DND-41 (cell line): ENCODE data around the gene CLINT1.

Experiments
- ATAC-seq: fragments of 200-7000 bp; cut with Tn5 transposase; 3 replicates; pipeline ENCODE4 v1.9.1; 2021; ENCODE audit warnings: low read depth; ENCODE audit not compliant: insufficient read depth
- DNase-seq: peaks from one replicate; pipeline ENCODE4 v3.0.0-alpha.2; 2020
- H2AFZ ChIP-seq: 2 replicates; pipeline ENCODE4 v1.6.0; 2012; ENCODE audit warnings: low read depth, low read length
- H3K27ac ChIP-seq: 2 replicates; pipeline ENCODE4 v1.5.1; 2012; ENCODE audit warnings: low read length, inconsistent platforms
- H3K27me3 ChIP-seq: fragments of 200-600 bp; sonication (generic); 2 replicates; pipeline ENCODE4 v1.6.0; 2012; ENCODE audit warnings: low read length, mild to moderate bottlenecking, inconsistent platforms; ENCODE audit not compliant: insufficient read depth, poor library complexity
- H3K36me3 ChIP-seq: 2 replicates; pipeline ENCODE4 v1.5.1; 2012; ENCODE audit warnings: low read length, inconsistent platforms; ENCODE audit not compliant: insufficient read depth
- H3K4me1 ChIP-seq: 2 replicates; pipeline ENCODE4 v1.5.1; 2012; ENCODE audit warnings: mild to moderate bottlenecking, low read length; ENCODE audit not compliant: insufficient read depth
- H3K4me2 ChIP-seq: 2 replicates; pipeline ENCODE4 v1.6.0; 2012; ENCODE audit warnings: mild to moderate bottlenecking, moderate library complexity, low read length, inconsistent platforms; ENCODE audit not compliant: insufficient read depth
- H3K4me3 ChIP-seq, 2 experiments: fragments of 200-600 bp in 1 of 2; shearing (Covaris generic) in 1 of 2; 2 replicates each; pipeline ENCODE4 v1.5.1; 2012 to 2016; ENCODE audit warnings: inconsistent platforms in 2 of 2, low read length in 2 of 2, mild to moderate bottlenecking in 2 of 2, low read depth in 1 of 2, moderate library complexity in 1 of 2
- H3K79me2 ChIP-seq: 2 replicates; pipeline ENCODE4 v1.6.0; 2012; ENCODE audit warnings: low read length, inconsistent platforms; ENCODE audit not compliant: insufficient read depth
- H3K9ac ChIP-seq: 2 replicates; pipeline ENCODE4 v1.6.0; 2012; ENCODE audit warnings: low read depth, mild to moderate bottlenecking, inconsistent platforms, low read length, moderate library complexity
- H3K9me3 ChIP-seq: 2 replicates; pipeline ENCODE4 v1.5.1; 2012; ENCODE audit warnings: low read length, moderate library complexity, mild to moderate bottlenecking, inconsistent platforms; ENCODE audit not compliant: insufficient read depth, severe bottlenecking
- H4K20me1 ChIP-seq: 2 replicates; pipeline ENCODE4 v1.6.0; 2012; ENCODE audit warnings: low read length; ENCODE audit not compliant: insufficient read depth
- EZH2 ChIP-seq: IDR thresholded peaks from 3 replicates; pipeline ENCODE4 v1.6.1; 2012; ENCODE audit warnings: borderline replicate concordance, low read depth, mild to moderate bottlenecking, moderate library complexity, low read length, inconsistent platforms; ENCODE audit not compliant: severe bottlenecking
- TF ChIP-seq, protein P1 (sequence below): IDR thresholded peaks from 2 replicates; pipeline ENCODE4 v1.5.1; 2012; ENCODE audit warnings: borderline replicate concordance, low read length, moderate library complexity, mild to moderate bottlenecking; ENCODE audit not compliant: poor library complexity, severe bottlenecking; ENCODE audit errors: extremely low read depth

Gene CLINT1

DNA sequence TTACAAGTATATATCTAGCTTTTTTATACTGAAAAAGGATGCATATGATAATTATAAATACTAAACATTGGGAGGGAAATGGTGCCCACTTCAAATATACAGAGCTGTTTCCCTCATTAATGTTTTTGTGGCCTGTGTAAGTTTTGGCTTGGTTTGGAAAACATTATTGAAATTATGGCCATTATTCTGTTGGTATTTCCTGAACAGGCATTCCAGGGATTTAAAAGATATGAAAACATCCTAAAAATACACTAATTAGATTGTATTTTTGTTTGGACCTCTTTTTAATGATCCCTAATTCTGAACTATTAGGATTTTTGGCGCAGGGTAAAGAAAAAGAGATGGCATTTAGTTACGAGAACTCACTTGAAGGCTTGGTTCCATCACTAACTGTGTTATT lies 50.9 kb downstream of the CLINT1 start:
- 0 out of 2 replicates have a peak, but pooled peaks cover 3% of the 10 kb centered on the region for H4K20me1 ChIP-seq
- no peak overlapping the region for H3K9ac ChIP-seq
- DNase-seq (no peak), ATAC-seq (no peak)
- H3K4me2 ChIP-seq, result no peak overlapping the region
- no peak overlapping the region for H3K27ac ChIP-seq
- no peaks in the 10 kb centered on the region for H3K4me1 ChIP-seq
- peaks cover 92% of the 10 kb centered on the region for H3K36me3 ChIP-seq
- no peak overlapping the region for H3K4me3 ChIP-seq
- TF ChIP-seq, protein P1, sequence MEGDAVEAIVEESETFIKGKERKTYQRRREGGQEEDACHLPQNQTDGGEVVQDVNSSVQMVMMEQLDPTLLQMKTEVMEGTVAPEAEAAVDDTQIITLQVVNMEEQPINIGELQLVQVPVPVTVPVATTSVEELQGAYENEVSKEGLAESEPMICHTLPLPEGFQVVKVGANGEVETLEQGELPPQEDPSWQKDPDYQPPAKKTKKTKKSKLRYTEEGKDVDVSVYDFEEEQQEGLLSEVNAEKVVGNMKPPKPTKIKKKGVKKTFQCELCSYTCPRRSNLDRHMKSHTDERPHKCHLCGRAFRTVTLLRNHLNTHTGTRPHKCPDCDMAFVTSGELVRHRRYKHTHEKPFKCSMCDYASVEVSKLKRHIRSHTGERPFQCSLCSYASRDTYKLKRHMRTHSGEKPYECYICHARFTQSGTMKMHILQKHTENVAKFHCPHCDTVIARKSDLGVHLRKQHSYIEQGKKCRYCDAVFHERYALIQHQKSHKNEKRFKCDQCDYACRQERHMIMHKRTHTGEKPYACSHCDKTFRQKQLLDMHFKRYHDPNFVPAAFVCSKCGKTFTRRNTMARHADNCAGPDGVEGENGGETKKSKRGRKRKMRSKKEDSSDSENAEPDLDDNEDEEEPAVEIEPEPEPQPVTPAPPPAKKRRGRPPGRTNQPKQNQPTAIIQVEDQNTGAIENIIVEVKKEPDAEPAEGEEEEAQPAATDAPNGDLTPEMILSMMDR, result no peak
- no peak for TF ChIP-seq EZH2
- no peak overlapping the region for H2AFZ ChIP-seq
- H3K79me2 ChIP-seq, result peaks cover 2% of the 10 kb centered on the region; the same call in 1 of the 2 replicates
- no peaks in the 10 kb centered on the region for H3K27me3 ChIP-seq
- H3K9me3 ChIP-seq, result no peaks in the 10 kb centered on the region

DNA sequence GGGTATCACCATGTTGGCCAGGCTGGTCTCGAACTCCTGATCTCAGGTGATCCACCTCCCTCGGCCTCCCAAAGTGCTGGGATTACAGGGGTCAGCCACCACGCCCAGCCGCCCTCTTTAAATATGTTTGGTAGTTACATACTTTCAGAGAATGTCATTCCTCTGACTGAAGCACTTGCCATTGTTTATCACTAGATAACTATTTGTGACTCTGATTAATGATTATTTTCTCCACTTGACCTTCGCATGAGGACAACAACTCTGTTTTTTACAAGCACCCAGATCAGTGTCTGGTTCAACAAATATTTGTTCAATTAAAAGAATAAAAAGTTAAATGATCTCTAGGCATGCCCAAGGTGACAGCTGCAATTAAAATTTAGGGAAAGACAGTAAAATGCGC lies 56.2 kb downstream of the CLINT1 start:
- no peaks in the 10 kb centered on the region for H3K4me1 ChIP-seq
- H3K4me2 ChIP-seq, result no peak overlapping the region
- no peak overlapping the region for H3K4me3 ChIP-seq
- TF ChIP-seq, protein P1, result no peak
- no peak for TF ChIP-seq EZH2
- no peaks in the 10 kb centered on the region for H3K79me2 ChIP-seq
- H3K27me3 ChIP-seq, result no peaks in the 10 kb centered on the region
- H3K27ac ChIP-seq, result no peak overlapping the region
- H3K36me3 ChIP-seq, result peaks cover 82% of the 10 kb centered on the region
- H3K9ac ChIP-seq, result no peak overlapping the region
- ATAC-seq (no peak), DNase-seq (no peak)
- H3K9me3 ChIP-seq, result no peaks in the 10 kb centered on the region
- no peaks in the 10 kb centered on the region for H4K20me1 ChIP-seq
- H2AFZ ChIP-seq, result no peak overlapping the region

DNA sequence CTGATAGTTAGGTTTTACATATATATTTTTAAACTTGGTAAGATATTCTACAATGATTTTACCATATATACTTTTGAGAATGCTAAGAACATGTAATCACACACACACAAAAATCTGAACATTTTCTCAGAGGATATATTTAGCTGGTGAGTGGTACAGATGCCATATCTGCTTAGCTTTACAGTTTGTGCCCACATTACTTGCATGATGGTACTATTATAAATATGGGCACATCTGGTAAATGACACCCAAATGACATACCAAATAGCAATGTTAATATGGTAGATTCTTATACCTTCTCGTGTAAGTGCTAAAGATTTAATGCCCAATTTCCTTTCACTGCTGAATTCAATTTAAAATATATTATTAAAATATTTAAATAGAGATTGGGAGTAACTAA lies 58.8 kb downstream of the CLINT1 start:
- Histone ChIP-seq H3K9ac (no peak overlapping the region), H3K36me3 (peaks cover 84% of the 10 kb centered on the region), H2AFZ (no peak overlapping the region), H3K79me2 (no peaks in the 10 kb centered on the region), H3K27me3 (no peaks in the 10 kb centered on the region), H3K9me3 (no peaks in the 10 kb centered on the region), H4K20me1 (no peaks in the 10 kb centered on the region), H3K4me1 (no peaks in the 10 kb centered on the region), H3K4me2 (no peak overlapping the region), H3K27ac (no peak overlapping the region), H3K4me3 (no peak overlapping the region)
- DNase-seq (no peak), ATAC-seq (no peak)
- TF ChIP-seq, protein P1, result no peak
- no peak for TF ChIP-seq EZH2

DNA sequence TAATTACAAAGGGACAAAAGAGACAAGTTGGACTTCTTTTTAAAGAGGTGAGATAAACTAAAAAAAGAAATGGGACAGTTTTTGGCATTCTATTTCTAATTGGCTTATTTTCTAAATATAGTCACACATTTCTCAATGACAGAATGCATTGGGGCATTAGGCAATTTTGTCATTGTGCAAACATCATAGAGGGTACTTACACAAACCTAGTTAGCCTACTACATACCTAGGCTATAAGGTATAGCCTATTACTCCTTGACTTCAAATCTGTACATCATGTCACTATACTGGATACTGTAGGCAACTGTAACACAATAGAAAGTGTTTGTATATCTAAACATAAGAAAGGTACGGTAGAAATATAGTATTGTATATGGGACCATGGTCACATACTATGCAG lies 59.4 kb downstream of the CLINT1 start:
- Histone ChIP-seq H3K4me3 (no peak overlapping the region), H3K4me1 (no peaks in the 10 kb centered on the region), H2AFZ (no peak overlapping the region), H3K36me3 (peaks cover 86% of the 10 kb centered on the region), H3K27ac (no peak overlapping the region), H3K4me2 (no peak overlapping the region), H3K9me3 (no peaks in the 10 kb centered on the region), H3K9ac (no peak overlapping the region), H3K27me3 (no peaks in the 10 kb centered on the region), H3K79me2 (no peaks in the 10 kb centered on the region), H4K20me1 (no peaks in the 10 kb centered on the region)
- DNase-seq (no peak), ATAC-seq (no peak)
- TF ChIP-seq, protein P1, result no peak
- no peak for TF ChIP-seq EZH2
